Sigmoid colon (tissue), 7 donors: Measurements from ENCODE around the gene MRPL12. TPM values are rescaled to one million over a fixed set of nuclear protein-coding genes. Genes with fewer than 3 reads are reported as not detected.

Source experiments
- DNase-seq: peaks from one replicate; pipeline ENCODE4 v3.0.0-alpha.2; 2019
- H3K27ac ChIP-seq, 4 donors: fragments of 200-600 bp; sonication (generic); one replicate each; pipeline ENCODE4 v1.5.1; 2016 to 2019; ENCODE audit warnings: mild to moderate bottlenecking in 1 of 4
- H3K27me3 ChIP-seq, 3 donors: fragments of 200-600 bp; sonication (generic); one replicate each; pipeline ENCODE4 v1.5.1; 2019; ENCODE audit warnings: mild to moderate bottlenecking in 1 of 3
- H3K36me3 ChIP-seq, 4 donors: fragments of 200-600 bp; sonication (generic); one replicate each; pipeline ENCODE4 v1.5.1; 2016 to 2019
- H3K4me1 ChIP-seq, 4 donors: fragments of 200-600 bp; sonication (generic); one replicate each; pipeline ENCODE4 v1.5.1; 2017 to 2019
- H3K4me3 ChIP-seq, 4 donors: fragments of 200-600 bp; sonication (generic); one replicate each; pipeline ENCODE4 v1.5.1; 2017 to 2019; ENCODE audit warnings: mild to moderate bottlenecking in 2 of 4, moderate library complexity in 1 of 4
- H3K9me3 ChIP-seq, 4 donors: fragments of 200-600 bp in 3 of 4; sonication (generic) in 3 of 4; one replicate each; pipeline versions ENCODE4 v1.5.1 to v1.6.1; 2013 to 2019
- EP300 ChIP-seq, 4 donors: sonication (generic); formaldehyde crosslinking; IDR thresholded peaks; one replicate each; pipeline ENCODE4 v1.6.1; 2017; ENCODE audit warnings: antibody characterized with exemption in 4 of 4
- POLR2A ChIP-seq, 2 donors: fragments of 450-650 bp; IDR thresholded peaks; one replicate each; pipeline ENCODE4 v1.6.1; 2016; ENCODE audit warnings: antibody characterized with exemption in 2 of 2, mild to moderate bottlenecking in 2 of 2, moderate library complexity in 2 of 2
- POLR2AphosphoS5 ChIP-seq, 4 donors: sonication (generic); formaldehyde crosslinking; IDR thresholded peaks; one replicate each; pipeline ENCODE4 v1.6.1; 2017; ENCODE audit warnings: antibody characterized with exemption in 4 of 4
- WGBS, 2 donors: extraction: QIAGEN DNeasy Blood & Tissue Kit; methylation state at CpG; one replicate each; pipeline ENCODE4 v1.1.7; 2013; 5-methylcytosine and 5-hydroxymethylcytosine counted together
- intact Hi-C: fragments of 100-400 bp; cut with DNase I; formaldehyde crosslinking; loops from one replicate; pipeline ENCODE4 v1.15.1; 2023
- polyA plus RNA-seq, 3 donors: library from polyadenylated mRNA; stranded (reverse); fragments of 200-250 nt; gene quantifications; one replicate each; pipeline ENCODE4 v1.2.3, GENCODE V29; 2013
- total RNA-seq, 4 donors: library from RNA; depleted of rRNA; stranded (reverse); fragments of >200 nt; gene quantifications; one replicate each; pipeline ENCODE4 v1.1.0, GENCODE V29; 2016
- TF ChIP-seq, protein P1 (sequence below), 4 experiments: fragments of 450-650 bp in 3 of 4; fragments of 200-600 bp in 1 of 4; IDR thresholded peaks; one replicate each; pipeline ENCODE4 v1.5.1; 2016 to 2019; ENCODE audit warnings: antibody characterized with exemption in 4 of 4, mild to moderate bottlenecking in 3 of 4, moderate library complexity in 2 of 4
- donor health status: healthy with polysubstance abuse.
- donor health status: Bipolar disorder and iron deficiency.
- donor health status: healthy.

MRPL12 gene
- total and polyA plus RNA-seq, 7 donors = 31.0 to 258 (median 56.4) TPM

DNA sequence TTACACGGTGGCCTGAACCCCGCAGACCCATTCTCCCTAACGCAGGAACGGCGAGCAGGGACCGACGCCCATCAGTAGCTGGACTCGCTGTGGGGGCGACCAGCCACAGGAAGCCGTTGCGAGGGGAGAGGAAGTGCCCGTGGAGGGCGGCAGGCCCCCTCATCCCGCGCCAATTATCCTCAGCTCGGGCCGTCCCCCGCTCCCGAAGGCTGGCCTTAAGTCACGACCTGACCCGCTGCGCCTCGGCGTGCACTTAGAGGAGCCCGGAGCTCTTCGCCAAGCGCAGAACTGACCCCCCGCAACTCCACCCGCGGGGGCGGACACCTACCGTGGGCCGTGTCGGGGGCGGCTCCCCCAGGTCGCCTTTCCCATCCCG, 20.0 kb upstream of the MRPL12 start:
- DNase-seq = no peak
- Histone ChIP-seq H3K9me3 (no peaks in the 10 kb centered on the region), H3K4me1 (peaks cover 0 to 32% (median 31%) of the 10 kb centered on the region in 4 donors), H3K27me3 (no peaks in the 10 kb centered on the region), H3K4me3 (peak overlapping the region; percentile 75 to 97 (median 86)), H3K36me3 (peaks cover 12 to 36% (median 21%) of the 10 kb centered on the region in 4 donors), H3K27ac (peak overlapping the region; percentile 81 to 93 (median 84))
- WGBS, 2 donors = 0 to 1% methylated on average over 37 of the region's 37 CpGs
- intact Hi-C loops = loop anchor here (5.0 kb wide), 1 partner anchor 46 kb away; the partner anchor contains the start of genes NPLOC4 and TSPAN10
- TF ChIP-seq POLR2A (IDR thresholded peaks at IDR 0.05) (no peak), EP300 (IDR thresholded peaks at IDR 0.05) (no peak), POLR2AphosphoS5 (IDR thresholded peaks at IDR 0.05) (no peak)
- TF ChIP-seq, protein P1, sequence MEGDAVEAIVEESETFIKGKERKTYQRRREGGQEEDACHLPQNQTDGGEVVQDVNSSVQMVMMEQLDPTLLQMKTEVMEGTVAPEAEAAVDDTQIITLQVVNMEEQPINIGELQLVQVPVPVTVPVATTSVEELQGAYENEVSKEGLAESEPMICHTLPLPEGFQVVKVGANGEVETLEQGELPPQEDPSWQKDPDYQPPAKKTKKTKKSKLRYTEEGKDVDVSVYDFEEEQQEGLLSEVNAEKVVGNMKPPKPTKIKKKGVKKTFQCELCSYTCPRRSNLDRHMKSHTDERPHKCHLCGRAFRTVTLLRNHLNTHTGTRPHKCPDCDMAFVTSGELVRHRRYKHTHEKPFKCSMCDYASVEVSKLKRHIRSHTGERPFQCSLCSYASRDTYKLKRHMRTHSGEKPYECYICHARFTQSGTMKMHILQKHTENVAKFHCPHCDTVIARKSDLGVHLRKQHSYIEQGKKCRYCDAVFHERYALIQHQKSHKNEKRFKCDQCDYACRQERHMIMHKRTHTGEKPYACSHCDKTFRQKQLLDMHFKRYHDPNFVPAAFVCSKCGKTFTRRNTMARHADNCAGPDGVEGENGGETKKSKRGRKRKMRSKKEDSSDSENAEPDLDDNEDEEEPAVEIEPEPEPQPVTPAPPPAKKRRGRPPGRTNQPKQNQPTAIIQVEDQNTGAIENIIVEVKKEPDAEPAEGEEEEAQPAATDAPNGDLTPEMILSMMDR (IDR thresholded peaks at IDR 0.05) = no peak

DNA sequence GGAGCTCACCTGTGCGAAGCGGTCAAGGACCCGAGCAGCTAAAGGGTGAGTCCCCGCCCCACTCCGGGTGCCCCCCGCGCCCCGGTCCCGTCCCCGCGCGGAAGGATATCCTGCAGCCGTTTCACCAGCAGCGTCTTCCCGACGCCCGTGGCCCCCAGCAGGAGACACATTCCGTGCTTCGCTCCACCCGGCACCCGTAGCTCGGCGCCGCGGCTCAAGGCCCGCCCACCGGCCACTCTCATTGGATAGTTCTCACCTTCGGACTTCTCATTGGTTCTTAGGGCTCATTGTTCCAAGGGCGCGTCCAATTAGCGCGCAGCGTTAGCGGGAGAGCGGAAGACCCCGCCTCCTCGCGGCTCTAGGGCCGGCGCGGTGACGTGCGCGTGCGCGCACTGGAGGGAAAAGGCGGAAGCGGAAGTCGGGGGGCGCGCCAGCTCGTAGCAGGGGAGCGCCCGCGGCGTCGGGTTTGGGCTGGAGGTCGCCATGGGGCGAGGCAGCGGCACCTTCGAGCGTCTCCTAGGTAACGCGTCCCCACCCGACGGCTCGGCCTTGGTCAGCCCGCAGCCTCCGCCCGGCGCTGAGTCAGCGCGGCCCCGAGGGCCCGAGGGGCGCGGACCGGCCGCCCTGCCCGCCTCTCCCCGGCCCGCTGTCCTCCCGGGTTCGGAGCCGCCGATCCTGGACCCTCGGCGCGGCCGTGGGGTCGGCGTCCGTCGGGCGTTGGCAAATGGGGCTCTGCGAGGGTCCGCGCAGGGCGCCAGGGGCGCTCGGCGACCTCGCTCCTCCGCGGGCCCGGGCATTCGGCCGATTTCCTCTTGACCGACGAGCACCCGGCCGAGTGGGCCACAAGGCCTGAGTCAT, 19.4 kb upstream of the MRPL12 start, which contains the start of the genes ARL16 and HGS:
Gene ARL16, minus strand, starts transcription at position 214 of the 858 bp plus-strand sequence. Its CDS starts 44 bp downstream, at position 170.
Gene HGS, plus strand, starts transcription at position 428 of the 858 bp plus-strand sequence. Its CDS starts 56 bp downstream, at position 484.
- DNase-seq = peak; percentile 99
- H3K9me3 ChIP-seq = no peaks in the 10 kb centered on the region
- peak within 1 kb of the TSS; percentile 81 to 93 (median 86) for H3K27ac ChIP-seq
- peaks cover 0 to 32% (median 31%) of the 10 kb centered on the region in 4 donors for H3K4me1 ChIP-seq
- peak within 1 kb of the TSS; percentile 75 to 97 (median 86) for H3K4me3 ChIP-seq
- peaks cover 12 to 42% (median 27%) of the 10 kb centered on the region in 4 donors for H3K36me3 ChIP-seq
- WGBS, 2 donors = 1% methylated on average over 112 of the region's 112 CpGs
- TF ChIP-seq POLR2A (IDR thresholded peaks at IDR 0.05) = peak in 1 of 2 donors; percentile 54
- TF ChIP-seq, protein P1 (IDR thresholded peaks at IDR 0.05) = no peak
- peak; percentile 58 to 89 (median 84) for TF ChIP-seq POLR2AphosphoS5 (IDR thresholded peaks at IDR 0.05)
- no peak for TF ChIP-seq EP300 (IDR thresholded peaks at IDR 0.05)
- intact Hi-C loops = loop anchor here (2.0 to 5.0 kb wide), 2 partner anchors 19 to 47 kb away; partner anchors contain the start of genes MRPL12, NPLOC4 and TSPAN10
- no peaks in the 10 kb centered on the region for H3K27me3 ChIP-seq

DNA sequence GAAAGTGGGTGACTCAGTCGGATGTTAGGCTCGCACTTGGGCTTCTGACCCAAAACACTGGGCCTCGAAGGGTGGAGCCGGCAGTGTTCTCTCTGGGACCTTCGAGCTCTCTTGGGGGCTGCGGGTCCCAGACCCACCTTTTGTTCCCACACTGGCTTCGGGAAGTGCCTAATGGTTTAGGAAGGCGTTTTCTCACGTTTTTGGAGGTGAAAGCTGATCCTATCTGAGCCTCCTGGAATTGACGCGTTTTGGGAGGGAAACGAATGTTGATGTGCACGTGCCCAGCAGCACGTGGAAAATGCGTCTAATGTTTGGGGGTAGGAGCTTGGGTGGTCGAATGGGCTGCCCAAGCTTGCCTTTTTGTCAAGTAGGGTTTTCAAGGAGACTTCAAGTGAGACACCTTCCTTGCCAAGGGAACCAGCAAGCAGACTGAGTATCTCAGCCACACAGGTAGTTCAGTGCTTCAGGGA, 18.7 kb upstream of the MRPL12 start:
- TF ChIP-seq EP300 (IDR thresholded peaks at IDR 0.05) = no peak
- no peak for TF ChIP-seq POLR2A (IDR thresholded peaks at IDR 0.05)
- TF ChIP-seq, protein P1 (IDR thresholded peaks at IDR 0.05) = no peak
- TF ChIP-seq POLR2AphosphoS5 (IDR thresholded peaks at IDR 0.05) = no peak
- 2 to 6% methylated on average over 16 of the region's 16 CpGs for WGBS, 2 donors
- Histone ChIP-seq H3K27me3 (no peaks in the 10 kb centered on the region), H3K27ac (peak overlapping the region; percentile 80 to 93 (median 84)), H3K4me3 (peak overlapping the region; percentile 75 to 97 (median 86)), H3K4me1 (peaks cover 0 to 32% (median 31%) of the 10 kb centered on the region in 4 donors), H3K9me3 (no peaks in the 10 kb centered on the region), H3K36me3 (peaks cover 12 to 49% (median 34%) of the 10 kb centered on the region in 4 donors)
- intact Hi-C loops = loop anchor here (2.0 to 5.0 kb wide), 2 partner anchors 18 to 47 kb away; partner anchors contain the start of genes MRPL12, NPLOC4 and TSPAN10
- DNase-seq = no peak

DNA sequence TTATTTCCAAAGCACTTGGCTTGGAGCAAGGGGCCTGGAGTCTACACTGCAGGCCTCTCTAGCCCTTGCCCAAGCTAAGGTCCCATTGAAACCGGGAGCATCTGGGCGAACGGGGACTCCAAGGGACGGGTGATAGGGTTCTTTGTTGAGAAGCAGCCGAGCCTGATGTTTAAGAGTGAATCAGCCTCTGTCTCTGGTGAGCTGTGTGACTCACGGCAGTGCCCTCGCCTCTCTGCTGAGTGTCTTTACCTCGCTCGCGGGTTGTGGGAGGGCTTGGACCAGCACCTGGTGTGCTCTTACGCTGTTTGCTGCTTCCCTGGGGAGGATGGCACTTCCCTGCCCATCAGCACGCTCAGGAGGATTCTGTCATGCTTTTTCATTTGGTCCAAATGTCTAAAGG, 18.1 kb upstream of the MRPL12 start:
- no peaks in the 10 kb centered on the region for H3K9me3 ChIP-seq
- intact Hi-C loops = loop anchor here (2.0 kb wide), 1 partner anchor 18 kb away; the partner anchor contains the start of gene MRPL12
- DNase-seq = no peak
- no peaks in the 10 kb centered on the region for H3K27me3 ChIP-seq
- H3K4me1 ChIP-seq = peaks cover 0 to 32% (median 31%) of the 10 kb centered on the region in 4 donors
- WGBS, 2 donors = 75 to 80% methylated on average over 12 of the region's 12 CpGs
- TF ChIP-seq, protein P1 (IDR thresholded peaks at IDR 0.05) = no peak
- no peak for TF ChIP-seq POLR2A (IDR thresholded peaks at IDR 0.05)
- TF ChIP-seq EP300 (IDR thresholded peaks at IDR 0.05) = no peak
- no peak for TF ChIP-seq POLR2AphosphoS5 (IDR thresholded peaks at IDR 0.05)
- H3K36me3 ChIP-seq = peaks cover 12 to 52% (median 40%) of the 10 kb centered on the region in 4 donors
- peak overlapping the region in 3 of 4 donors; percentile 81 to 97 (median 92) for H3K4me3 ChIP-seq
- H3K27ac ChIP-seq = peak overlapping the region in 1 of 4 donors; percentile 81
